Loucy (cell line): ENCODE results near the gene SESN3.

Experiments
- EZH2phosphoT487 ChIP-seq: fragments of 200-600 bp; IDR thresholded peaks from 2 replicates; pipeline ENCODE4 v1.6.1; 2018; ENCODE audit warnings: antibody characterized with exemption, mild to moderate bottlenecking, moderate library complexity, borderline replicate concordance
- TF ChIP-seq, protein P1 (sequence below): fragments of 200-600 bp; sonication (generic); conservative IDR thresholded peaks from 2 replicates; pipeline ENCODE4 v1.5.1; 2014; ENCODE audit warnings: mild to moderate bottlenecking, antibody characterized with exemption, low read length

DNA sequence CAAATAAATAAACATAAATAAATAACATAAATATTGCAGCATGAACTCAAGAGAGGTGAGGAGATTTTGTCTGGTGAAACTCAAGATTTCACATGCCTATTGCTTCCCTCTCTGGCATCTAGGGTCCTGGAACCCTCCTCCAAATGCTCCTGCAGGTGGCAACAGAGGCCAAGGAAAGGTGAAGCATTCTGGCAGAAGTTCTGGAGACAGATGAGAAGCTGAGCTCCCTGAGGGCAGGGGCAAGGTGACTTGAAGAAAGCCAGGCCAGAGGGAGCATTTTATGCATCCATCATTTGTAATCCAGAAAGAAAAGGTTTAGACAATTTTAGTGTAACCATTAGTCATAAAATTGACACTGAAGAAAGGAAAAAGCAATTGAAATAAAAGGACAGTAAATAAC, 76.5 kb downstream of the SESN3 start:
- TF ChIP-seq, protein P1, sequence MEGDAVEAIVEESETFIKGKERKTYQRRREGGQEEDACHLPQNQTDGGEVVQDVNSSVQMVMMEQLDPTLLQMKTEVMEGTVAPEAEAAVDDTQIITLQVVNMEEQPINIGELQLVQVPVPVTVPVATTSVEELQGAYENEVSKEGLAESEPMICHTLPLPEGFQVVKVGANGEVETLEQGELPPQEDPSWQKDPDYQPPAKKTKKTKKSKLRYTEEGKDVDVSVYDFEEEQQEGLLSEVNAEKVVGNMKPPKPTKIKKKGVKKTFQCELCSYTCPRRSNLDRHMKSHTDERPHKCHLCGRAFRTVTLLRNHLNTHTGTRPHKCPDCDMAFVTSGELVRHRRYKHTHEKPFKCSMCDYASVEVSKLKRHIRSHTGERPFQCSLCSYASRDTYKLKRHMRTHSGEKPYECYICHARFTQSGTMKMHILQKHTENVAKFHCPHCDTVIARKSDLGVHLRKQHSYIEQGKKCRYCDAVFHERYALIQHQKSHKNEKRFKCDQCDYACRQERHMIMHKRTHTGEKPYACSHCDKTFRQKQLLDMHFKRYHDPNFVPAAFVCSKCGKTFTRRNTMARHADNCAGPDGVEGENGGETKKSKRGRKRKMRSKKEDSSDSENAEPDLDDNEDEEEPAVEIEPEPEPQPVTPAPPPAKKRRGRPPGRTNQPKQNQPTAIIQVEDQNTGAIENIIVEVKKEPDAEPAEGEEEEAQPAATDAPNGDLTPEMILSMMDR = peak; percentile 92
- TF ChIP-seq EZH2phosphoT487 = no peak
